Natural killer cell (primary cell): ENCODE data around the gene ZNF444. TPM values are rescaled to one million over a fixed set of nuclear protein-coding genes. Genes with fewer than 3 reads are reported as not detected.
"Not testable (repeated sequence)": the region's sequence is repeated elsewhere in the genome, so short reads cannot be mapped to it uniquely, and the experiment has no call there.

Experiments used
- ATAC-seq, 3 donors: fragments of 150-1000 bp in 2 of 3; fragments of 200-7000 bp in 1 of 3; cut with Tn5 transposase; 1 replicate in 1 of 3; 2 replicates in 2 of 3; pipeline ENCODE4 v1.10.0; 2021; ENCODE audit warnings: mild to moderate bottlenecking in 2 of 3, moderate library complexity in 2 of 3
- DNase-seq, 2 donors: peaks; one replicate each; pipeline versions ENCODE4 v3.0.0 to v3.0.0-alpha.2; 2013 to 2021; ENCODE audit warnings: mixed read lengths in 1 of 2
- H3K27ac ChIP-seq: one replicate; pipeline ENCODE4 v1.5.1; 2013; ENCODE audit warnings: mild to moderate bottlenecking, low read length
- H3K27me3 ChIP-seq: one replicate; pipeline ENCODE4 v1.6.1; 2013; ENCODE audit warnings: low read length; ENCODE audit not compliant: control insufficient read depth, insufficient read depth
- H3K36me3 ChIP-seq: one replicate; pipeline ENCODE4 v1.6.1; 2013; ENCODE audit warnings: low read length; ENCODE audit not compliant: control insufficient read depth, insufficient read depth
- H3K4me1 ChIP-seq: one replicate; pipeline ENCODE4 v1.6.1; 2013; ENCODE audit warnings: low read length; ENCODE audit not compliant: control insufficient read depth, insufficient read depth
- H3K4me3 ChIP-seq: one replicate; pipeline ENCODE4 v1.5.1; 2013; ENCODE audit warnings: low read length
- H3K9me3 ChIP-seq: one replicate; pipeline ENCODE4 v1.6.1; 2013; ENCODE audit warnings: low read length; ENCODE audit not compliant: control insufficient read depth, insufficient read depth
- H3K27ac Mint-ChIP-seq, 2 donors: one replicate each; pipeline ENCODE4 v1.8.0; 2022; ENCODE audit warnings: mild to moderate bottlenecking in 2 of 2, mixed read lengths in 2 of 2, moderate library complexity in 1 of 2
- H3K27me3 Mint-ChIP-seq, 2 donors: one replicate each; pipeline ENCODE4 v1.8.0; 2022; ENCODE audit warnings: low read depth in 2 of 2, mixed read lengths in 2 of 2
- H3K36me3 Mint-ChIP-seq: one replicate; pipeline ENCODE4 v1.8.0; 2022; ENCODE audit warnings: mixed read lengths
- H3K4me1 Mint-ChIP-seq, 2 donors: one replicate each; pipeline ENCODE4 v1.8.0; 2022; ENCODE audit warnings: mixed read lengths in 2 of 2
- H3K4me3 Mint-ChIP-seq: one replicate; pipeline ENCODE4 v1.8.0; 2022; ENCODE audit warnings: mild to moderate bottlenecking, moderate library complexity, mixed read lengths
- H3K9me3 Mint-ChIP-seq, 2 donors: one replicate each; pipeline ENCODE4 v1.8.0; 2022; ENCODE audit warnings: mixed read lengths in 2 of 2
- WGBS: methylation state at CpG from one replicate; pipeline ENCODE4 v1.1.7; 2013; ENCODE audit warnings: missing lambda C conversion rate; ENCODE audit not compliant: insufficient coverage; 5-methylcytosine and 5-hydroxymethylcytosine counted together
- intact Hi-C: fragments of 100-400 bp; cut with micrococcal nuclease; formaldehyde crosslinking; loops from one replicate; pipeline ENCODE4 v1.14.2; 2022
- total RNA-seq, 4 donors: library from RNA; stranded (reverse); fragments of 120-200 nt in 1 of 4; gene quantifications; one replicate each; pipeline versions ENCODE4 v1.2.3 to v1.2.4, GENCODE V29; 2013 to 2022
- TF ChIP-seq, protein P1 (sequence below): fragments of 200-600 bp; IDR thresholded peaks from one replicate; pipeline ENCODE4 v1.8.0; 2022; ENCODE audit warnings: antibody characterized with exemption

ZNF444 gene
- total RNA-seq, 3 donors from 2014 or later (not counting 1 experiment from before 2014, with no cell fraction given): 14.5 to 21.9 (median 16.7) TPM

DNA sequence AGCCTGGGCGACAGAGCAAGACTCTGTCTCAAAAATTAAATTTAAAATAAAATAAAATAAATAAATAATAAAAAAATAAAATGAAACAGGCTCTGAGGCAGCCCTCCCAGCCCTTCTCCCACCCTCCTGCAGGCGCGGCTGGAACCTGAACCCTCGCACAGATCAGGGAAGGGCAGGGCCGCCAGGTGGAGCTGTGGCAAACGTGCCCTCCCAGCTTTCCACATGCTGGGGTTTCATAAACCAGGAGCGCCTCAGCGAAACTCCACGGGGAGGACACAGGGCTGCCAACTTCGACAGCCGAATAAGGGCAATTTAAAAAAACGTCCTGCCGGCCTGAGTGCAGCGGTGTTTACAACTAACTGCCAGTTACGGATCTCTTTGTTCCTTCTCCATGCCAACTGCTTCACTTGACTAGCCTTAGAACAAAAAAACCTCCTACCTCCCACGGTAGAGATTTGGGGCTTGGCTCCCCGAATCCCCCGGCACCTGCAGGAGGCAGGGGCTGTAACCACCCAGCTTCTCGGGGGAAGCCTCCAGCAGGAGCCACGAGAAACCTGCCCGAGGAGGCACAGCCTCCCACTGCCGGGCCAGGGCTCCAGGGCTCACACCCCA, 35.9 kb upstream of the ZNF444 start:
- TF ChIP-seq, protein P1, sequence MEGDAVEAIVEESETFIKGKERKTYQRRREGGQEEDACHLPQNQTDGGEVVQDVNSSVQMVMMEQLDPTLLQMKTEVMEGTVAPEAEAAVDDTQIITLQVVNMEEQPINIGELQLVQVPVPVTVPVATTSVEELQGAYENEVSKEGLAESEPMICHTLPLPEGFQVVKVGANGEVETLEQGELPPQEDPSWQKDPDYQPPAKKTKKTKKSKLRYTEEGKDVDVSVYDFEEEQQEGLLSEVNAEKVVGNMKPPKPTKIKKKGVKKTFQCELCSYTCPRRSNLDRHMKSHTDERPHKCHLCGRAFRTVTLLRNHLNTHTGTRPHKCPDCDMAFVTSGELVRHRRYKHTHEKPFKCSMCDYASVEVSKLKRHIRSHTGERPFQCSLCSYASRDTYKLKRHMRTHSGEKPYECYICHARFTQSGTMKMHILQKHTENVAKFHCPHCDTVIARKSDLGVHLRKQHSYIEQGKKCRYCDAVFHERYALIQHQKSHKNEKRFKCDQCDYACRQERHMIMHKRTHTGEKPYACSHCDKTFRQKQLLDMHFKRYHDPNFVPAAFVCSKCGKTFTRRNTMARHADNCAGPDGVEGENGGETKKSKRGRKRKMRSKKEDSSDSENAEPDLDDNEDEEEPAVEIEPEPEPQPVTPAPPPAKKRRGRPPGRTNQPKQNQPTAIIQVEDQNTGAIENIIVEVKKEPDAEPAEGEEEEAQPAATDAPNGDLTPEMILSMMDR: peak; percentile 68

DNA sequence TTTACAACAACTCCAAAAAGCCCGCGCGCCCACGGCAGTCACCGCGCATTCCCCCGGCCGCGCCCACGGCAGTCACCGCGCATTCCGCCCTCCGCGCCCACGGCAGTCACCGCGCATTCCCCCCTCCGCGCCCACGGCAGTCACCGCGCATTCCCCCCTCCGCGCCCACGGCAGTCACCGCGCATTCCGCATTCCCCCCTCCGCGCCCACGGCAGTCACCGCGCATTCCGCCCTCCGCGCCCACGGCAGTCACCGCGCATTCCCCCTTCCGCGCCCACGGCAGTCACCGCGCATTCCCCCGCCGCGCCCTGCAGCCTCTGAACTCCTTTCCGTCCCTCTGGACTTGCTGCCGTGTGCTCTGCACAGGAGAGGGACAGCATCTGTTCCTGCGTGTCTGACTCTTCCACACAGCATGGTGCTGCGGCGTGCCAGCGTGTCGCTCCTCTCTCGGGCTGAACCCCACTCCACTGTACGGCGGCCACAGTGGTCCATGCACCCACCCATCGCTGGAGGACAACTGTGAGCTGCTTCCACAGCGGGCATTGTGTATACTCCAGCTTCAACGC, 35.2 kb upstream of the ZNF444 start:
- Mint-ChIP-seq H3K4me1 (peaks cover 21 to 51% of the 10 kb centered on the region in 2 donors), H3K27ac (peak overlapping the region; percentile 60 to 75), H3K4me3 (peak overlapping the region; percentile 60)
- not testable (repeated sequence) for DNase-seq, H3K4me3 ChIP-seq, H3K9me3 Mint-ChIP-seq, H3K27me3 Mint-ChIP-seq, H3K9me3 ChIP-seq, H3K36me3 Mint-ChIP-seq, H3K27ac ChIP-seq, ATAC-seq, H3K27me3 ChIP-seq
- WGBS: 96% methylated on average over 61 of the region's 61 CpGs
- intact Hi-C loops: loop anchor here (10.0 kb wide), 1 partner anchor 69 kb away; the partner anchor contains the start of gene GALP
- Histone ChIP-seq H3K36me3 (peaks cover 20% of the 10 kb centered on the region), H3K4me1 (peaks cover 52% of the 10 kb centered on the region)

More for the DNA sequence above, 35.9 kb upstream of the ZNF444 start:
- ATAC-seq (peak; percentile 70 to 86 (median 82)), DNase-seq (peak; percentile 40 to 74)
- Mint-ChIP-seq H3K27me3 (no peaks in the 10 kb centered on the region), H3K36me3 (no peaks in the 10 kb centered on the region), H3K4me3 (peak overlapping the region; percentile 6), H3K9me3 (no peaks in the 10 kb centered on the region), H3K27ac (peak overlapping the region; percentile 53 to 75), H3K4me1 (peaks cover 21 to 51% of the 10 kb centered on the region in 2 donors)
- intact Hi-C loops: loop anchor here (10.0 kb wide), 1 partner anchor 70 kb away; the partner anchor contains the start of gene GALP
- Histone ChIP-seq H3K27ac (no peak overlapping the region), H3K4me3 (no peak overlapping the region), H3K36me3 (peaks cover 22% of the 10 kb centered on the region), H3K9me3 (no peaks in the 10 kb centered on the region), H3K27me3 (no peaks in the 10 kb centered on the region), H3K4me1 (peaks cover 45% of the 10 kb centered on the region)
- 15% methylated on average over 21 of the region's 22 CpGs for WGBS

DNA sequence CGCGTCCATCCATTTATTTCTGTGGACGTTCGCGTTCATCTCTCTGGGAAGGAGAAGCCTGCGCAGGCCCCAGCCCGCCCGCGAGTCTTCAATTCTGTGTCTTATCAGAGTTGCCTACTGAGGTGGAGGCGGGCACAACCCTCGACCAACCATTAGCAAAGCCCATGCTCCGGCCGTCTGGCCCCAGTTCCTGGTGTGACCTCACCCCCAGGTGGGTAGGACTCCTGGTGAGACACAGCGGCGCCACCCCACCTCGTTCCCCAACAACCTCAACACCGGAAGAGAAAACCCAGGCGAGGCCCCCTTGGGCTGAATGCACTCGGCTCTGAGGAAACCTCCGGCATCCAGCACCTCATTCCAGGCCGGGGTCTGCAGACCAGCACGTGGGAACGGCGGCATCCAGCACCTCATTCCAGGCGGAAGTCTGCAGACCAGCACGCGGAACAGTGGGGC, 34.7 kb upstream of the ZNF444 start:
- 69% methylated on average over 27 of the region's 27 CpGs for WGBS

DNA sequence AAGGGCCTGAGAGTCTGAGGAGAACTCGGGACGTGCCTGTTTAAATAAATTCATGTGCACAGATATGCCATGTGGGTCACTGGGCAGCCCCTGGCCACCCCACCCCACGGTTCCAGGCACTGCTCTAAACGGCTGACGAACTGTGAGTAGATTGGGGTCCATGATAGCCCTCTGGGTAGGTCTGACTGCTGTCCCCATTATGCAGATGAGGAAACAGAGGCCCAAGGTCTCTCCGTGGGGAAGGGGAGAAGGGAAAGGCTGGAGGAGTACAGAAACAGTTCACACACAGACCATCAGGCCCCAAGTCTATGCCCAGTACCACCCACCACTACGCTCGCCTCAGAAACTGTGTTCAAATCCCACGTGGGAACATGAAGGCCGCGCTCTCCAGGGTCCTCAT, 34.1 kb upstream of the ZNF444 start:
- Mint-ChIP-seq H3K9me3 (no peaks in the 10 kb centered on the region), H3K4me3 (no peak overlapping the region), H3K27me3 (no peaks in the 10 kb centered on the region), H3K36me3 (no peaks in the 10 kb centered on the region), H3K4me1 (peaks cover 30 to 54% of the 10 kb centered on the region in 2 donors), H3K27ac (peak overlapping the region in 1 of 2 donors; percentile 75)
- intact Hi-C loops: loop anchor here (10.0 kb wide), 1 partner anchor 68 kb away; the partner anchor contains the start of gene GALP
- TF ChIP-seq, protein P1: no peak
- Histone ChIP-seq H3K4me3 (no peak overlapping the region), H3K4me1 (peaks cover 63% of the 10 kb centered on the region), H3K36me3 (peaks cover 10% of the 10 kb centered on the region), H3K9me3 (no peaks in the 10 kb centered on the region), H3K27ac (no peak overlapping the region), H3K27me3 (no peaks in the 10 kb centered on the region)
- DNase-seq: no peak
- no peak for ATAC-seq
- 89% methylated on average over 10 of the region's 11 CpGs for WGBS

More for the DNA sequence above, 34.7 kb upstream of the ZNF444 start:
- no peak for ATAC-seq
- H3K9me3 ChIP-seq: no peaks in the 10 kb centered on the region
- no peaks in the 10 kb centered on the region for H3K9me3 Mint-ChIP-seq
- no peak for DNase-seq
- peaks cover 15% of the 10 kb centered on the region for H3K36me3 ChIP-seq
- peaks cover 24 to 52% of the 10 kb centered on the region in 2 donors for H3K4me1 Mint-ChIP-seq
- H3K27me3 ChIP-seq: no peaks in the 10 kb centered on the region
- no peaks in the 10 kb centered on the region for H3K27me3 Mint-ChIP-seq
- H3K27ac ChIP-seq: no peak overlapping the region
- H3K27ac Mint-ChIP-seq: peak overlapping the region; percentile 60 to 75
- TF ChIP-seq, protein P1: no peak
- H3K4me1 ChIP-seq: peaks cover 58% of the 10 kb centered on the region
- peak overlapping the region; percentile 60 for H3K4me3 Mint-ChIP-seq
- H3K36me3 Mint-ChIP-seq: no peaks in the 10 kb centered on the region
- H3K4me3 ChIP-seq: no peak overlapping the region
- intact Hi-C loops: loop anchor here (10.0 kb wide), 1 partner anchor 68 kb away; the partner anchor contains the start of gene GALP
